ENCODE measurements around the gene CNTNAP5.

- TF ChIP-seq CTCF (IDR thresholded peaks at IDR 0.05) (no peak), EP300 (IDR thresholded peaks at IDR 0.05) (no peak), POLR2A (IDR thresholded peaks at IDR 0.05; ENCODE audit: low read depth) (no peak), POLR2AphosphoS5 (IDR thresholded peaks at IDR 0.05) (no peak)
These were observed 138.8 kb downstream of the CNTNAP5 start for GRCh38 chr2:124163840-124164239.

Data from esophagus muscularis mucosa (tissue), 4 donors.